GM23338 (cell line): ENCODE data around the gene PRKAR1A.

Experiments used
- CTCF ChIP-seq, 2 experiments: fragments of 200-600 bp in 1 of 2; sonication (generic) in 1 of 2; conservative IDR thresholded peaks; 2 replicates each; pipeline versions ENCODE4 v1.5.1 to v1.6.1; 2016 to 2017; ENCODE audit warnings: antibody characterized with exemption in 2 of 2, low read depth in 2 of 2, mild to moderate bottlenecking in 2 of 2, moderate library complexity in 1 of 2
- EZH2 ChIP-seq: fragments of 200-600 bp; sonication (generic); IDR thresholded peaks from one replicate; pipeline ENCODE4 v1.8.0; 2017; ENCODE audit warnings: antibody characterized with exemption, mild to moderate bottlenecking, low read depth; ENCODE audit not compliant: unreplicated experiment

GRCh38 chr17:68518063-68518815, 6.0 kb downstream of the PRKAR1A start:
- TF ChIP-seq EZH2 (no peak), CTCF (conservative IDR thresholded peaks at IDR 0.05; ENCODE audit: low read depth in 2 of 2) (no peak)
